Measurements from ENCODE around the gene RAI1.

DNA sequence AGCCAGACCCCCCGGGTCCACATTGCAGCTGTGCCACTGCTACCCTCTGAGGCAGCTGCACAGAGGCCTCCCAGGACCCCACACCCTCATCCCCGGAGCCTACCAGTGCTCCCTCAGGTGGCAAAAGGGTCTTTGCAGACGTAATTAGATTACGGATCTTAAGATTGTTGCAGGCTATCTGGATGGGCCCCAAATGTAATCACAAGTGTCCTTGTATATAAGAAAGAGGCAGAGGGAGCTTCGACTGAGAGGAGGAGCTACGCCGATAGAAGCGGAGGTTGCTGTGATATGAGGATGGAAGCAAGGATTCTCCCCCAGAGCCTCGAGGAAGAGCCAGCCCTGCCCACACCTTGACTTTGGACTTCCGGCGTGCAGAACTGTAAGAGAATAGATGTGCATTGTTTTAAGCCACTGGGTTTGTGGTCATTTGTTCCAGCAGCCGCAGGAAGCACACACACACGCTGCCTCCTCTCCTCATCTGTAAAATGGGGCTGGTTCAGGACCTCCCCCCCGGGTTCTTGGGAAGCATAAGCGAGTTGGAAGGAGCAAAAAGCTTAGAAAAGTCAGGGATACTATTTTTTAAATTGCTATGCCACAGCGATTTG, 10.5 kb upstream of the RAI1 start:
- TF ChIP-seq, protein P1, sequence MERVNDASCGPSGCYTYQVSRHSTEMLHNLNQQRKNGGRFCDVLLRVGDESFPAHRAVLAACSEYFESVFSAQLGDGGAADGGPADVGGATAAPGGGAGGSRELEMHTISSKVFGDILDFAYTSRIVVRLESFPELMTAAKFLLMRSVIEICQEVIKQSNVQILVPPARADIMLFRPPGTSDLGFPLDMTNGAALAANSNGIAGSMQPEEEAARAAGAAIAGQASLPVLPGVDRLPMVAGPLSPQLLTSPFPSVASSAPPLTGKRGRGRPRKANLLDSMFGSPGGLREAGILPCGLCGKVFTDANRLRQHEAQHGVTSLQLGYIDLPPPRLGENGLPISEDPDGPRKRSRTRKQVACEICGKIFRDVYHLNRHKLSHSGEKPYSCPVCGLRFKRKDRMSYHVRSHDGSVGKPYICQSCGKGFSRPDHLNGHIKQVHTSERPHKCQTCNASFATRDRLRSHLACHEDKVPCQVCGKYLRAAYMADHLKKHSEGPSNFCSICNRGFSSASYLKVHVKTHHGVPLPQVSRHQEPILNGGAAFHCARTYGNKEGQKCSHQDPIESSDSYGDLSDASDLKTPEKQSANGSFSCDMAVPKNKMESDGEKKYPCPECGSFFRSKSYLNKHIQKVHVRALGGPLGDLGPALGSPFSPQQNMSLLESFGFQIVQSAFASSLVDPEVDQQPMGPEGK (CRISPR knock-in tag; IDR thresholded peaks at IDR 0.05; ENCODE audit: borderline replicate concordance), result no peak
- TF ChIP-seq TOX (CRISPR knock-in tag; IDR thresholded peaks at IDR 0.05; ENCODE audit: borderline replicate concordance), result no peak
- no peak for TF ChIP-seq ZNF70 (CRISPR knock-in tag; IDR thresholded peaks at IDR 0.05)
- no peak for TF ChIP-seq ZFP30 (CRISPR knock-in tag; IDR thresholded peaks at IDR 0.05)
- TF ChIP-seq ZNF8 (CRISPR knock-in tag; IDR thresholded peaks at IDR 0.05), result no peak
- no peak for TF ChIP-seq ZC3H10 (CRISPR knock-in tag; IDR thresholded peaks at IDR 0.05)
- TF ChIP-seq GLIS3 (CRISPR knock-in tag; IDR thresholded peaks at IDR 0.05), result no peak
- TF ChIP-seq PPARA (CRISPR knock-in tag; IDR thresholded peaks at IDR 0.05; ENCODE audit: borderline replicate concordance), result no peak
- no peak for TF ChIP-seq SNAI2 (CRISPR knock-in tag; IDR thresholded peaks at IDR 0.05)
- TF ChIP-seq ARNTL (CRISPR knock-in tag; IDR thresholded peaks at IDR 0.05; ENCODE audit: borderline replicate concordance, low read depth), result no peak
- TF ChIP-seq ISL1 (CRISPR knock-in tag; IDR thresholded peaks at IDR 0.05), result no peak
- TF ChIP-seq ZNF565 (CRISPR knock-in tag; conservative IDR thresholded peaks at IDR 0.05; ENCODE audit: low read depth), result no peak
- TF ChIP-seq TSHZ2 (CRISPR knock-in tag; IDR thresholded peaks at IDR 0.05), result no peak
- TF ChIP-seq BACH2 (CRISPR knock-in tag; IDR thresholded peaks at IDR 0.05; ENCODE audit: borderline replicate concordance), result no peak

Data from SK-N-SH treated with all-trans-retinoic acid at 6 μM for 48 hours (cell line).